Activated CD4-positive, alpha-beta T cell treated with anti-CD3 and anti-CD28 coated beads for 36 hours (primary cell): Measurements from ENCODE around the gene TNNC1. TPM values are rescaled to one million over a fixed set of nuclear protein-coding genes. Genes with fewer than 3 reads are reported as not detected.

Experiments
- ATAC-seq: fragments of 200-7000 bp; cut with Tn5 transposase; one replicate; pipeline ENCODE4 v1.10.0; 2021; ENCODE audit warnings: mild to moderate bottlenecking, moderate library complexity
- CTCF ChIA-PET: fragments of 350-600 bp; sonication (Branson Sonifier 250); formaldehyde crosslinking; loops from one replicate; lab custom pipeline; 2021; ENCODE audit warnings: antibody characterized with exemption; lab: Charles Lee
- POLR2A ChIA-PET: fragments of 350-600 bp; sonication (Branson Sonifier 250); formaldehyde crosslinking; loops from one replicate; lab custom pipeline; 2021; ENCODE audit warnings: antibody characterized with exemption, inconsistent platforms; lab: Charles Lee
- DNase-seq: peaks from one replicate; pipeline ENCODE4 v3.0.0-alpha.2; 2020
- H3K27ac Mint-ChIP-seq: one replicate; pipeline ENCODE4 v1.8.0; 2021; ENCODE audit warnings: mixed read lengths
- H3K27me3 Mint-ChIP-seq: one replicate; pipeline ENCODE4 v1.8.0; 2021; ENCODE audit warnings: mixed read lengths
- H3K36me3 Mint-ChIP-seq: one replicate; pipeline ENCODE4 v1.8.0; 2021; ENCODE audit warnings: low read depth, mixed read lengths
- H3K4me1 Mint-ChIP-seq: one replicate; pipeline ENCODE4 v1.8.0; 2021; ENCODE audit warnings: mixed read lengths
- H3K4me3 Mint-ChIP-seq: one replicate; pipeline ENCODE4 v1.8.0; 2021; ENCODE audit warnings: mild to moderate bottlenecking, moderate library complexity, mixed read lengths
- H3K9me3 Mint-ChIP-seq: one replicate; pipeline ENCODE4 v1.8.0; 2021; ENCODE audit warnings: low read depth, mixed read lengths
- intact Hi-C, 2 experiments: fragments of 100-400 bp; cut with DNase I in 1 of 2; cut with micrococcal nuclease in 1 of 2; formaldehyde crosslinking; loops; one replicate each; pipeline versions ENCODE4 v1.14.2 to v1.15.1; 2022 to 2024; cut with DNase I, micrococcal nuclease
- total RNA-seq, 2 experiments: library from RNA; stranded (reverse); gene quantifications; one replicate each; pipeline ENCODE4 v1.2.3, GENCODE V29; 2021

Gene TNNC1
- total RNA-seq, 2 experiments from 2014 or later: 2.7 to 4.2 TPM

- ATAC-seq (no peak), DNase-seq (no peak)
- no peaks in the 10 kb centered on the region for H3K36me3 Mint-ChIP-seq
- ChIA-PET CTCF (interaction anchor here (0.6 to 1.4 kb wide), 6 partner anchors 13 to 152 kb away, joined by 3 to 4 read pairs (median 3); partner anchors contain the start of genes NISCH and TNNC1), POLR2A (no interaction called here)
- H3K27me3 Mint-ChIP-seq: no peaks in the 10 kb centered on the region
- H3K9me3 Mint-ChIP-seq: no peaks in the 10 kb centered on the region
- no peak overlapping the region for H3K4me3 Mint-ChIP-seq
- no peaks in the 10 kb centered on the region for H3K4me1 Mint-ChIP-seq
- H3K27ac Mint-ChIP-seq: no peak overlapping the region
- intact Hi-C loops: loop anchor here in 1 of 2 experiments (10.0 kb wide), 1 partner anchor 216 kb away; the partner anchor contains the start of gene TLR9
Measured at GRCh38 chr3:52440671-52441070, 13.2 kb downstream of the TNNC1 start.

- CTCF ChIA-PET: interaction anchor here (0.6 to 2.6 kb wide), 3 partner anchors 8 to 54 kb away, joined by 3 to 11 read pairs (median 3); partner anchors contain the start of gene NISCH
- no peak for ATAC-seq
- intact Hi-C loops: loop anchor here in 1 of 2 experiments (10.0 kb wide), 1 partner anchor 215 kb away; the partner anchor contains the start of gene TLR9
- Mint-ChIP-seq H3K4me3 (no peak overlapping the region), H3K36me3 (no peaks in the 10 kb centered on the region), H3K27me3 (no peaks in the 10 kb centered on the region), H3K4me1 (no peaks in the 10 kb centered on the region), H3K27ac (no peak overlapping the region), H3K9me3 (no peaks in the 10 kb centered on the region)
- no peak for DNase-seq
- POLR2A ChIA-PET: no interaction called here
Measured at GRCh38 chr3:52440249-52440551, 13.6 kb downstream of the TNNC1 start.

- no peak for ATAC-seq
- H3K9me3 Mint-ChIP-seq: no peaks in the 10 kb centered on the region
- no peaks in the 10 kb centered on the region for H3K36me3 Mint-ChIP-seq
- no peaks in the 10 kb centered on the region for H3K4me1 Mint-ChIP-seq
- no peak overlapping the region for H3K27ac Mint-ChIP-seq
- ChIA-PET POLR2A (no interaction called here), CTCF (interaction anchor here (0.7 to 2.6 kb wide), 3 partner anchors 8 to 44 kb away, joined by 3 to 11 read pairs (median 3); no protein-coding TSS in a partner anchor)
- no peaks in the 10 kb centered on the region for H3K27me3 Mint-ChIP-seq
- intact Hi-C loops: loop anchor here in 1 of 2 experiments (10.0 kb wide), 1 partner anchor 215 kb away; the partner anchor contains the start of gene TLR9
- H3K4me3 Mint-ChIP-seq: no peak overlapping the region
- no peak for DNase-seq
Measured at GRCh38 chr3:52439426-52440248, 14.2 kb downstream of the TNNC1 start.

GRCh38 chr3:52438579-52439425 lies 15.0 kb downstream of the TNNC1 start:
- H3K27me3 Mint-ChIP-seq: no peaks in the 10 kb centered on the region
- CTCF ChIA-PET: interaction anchor here (0.7 to 2.6 kb wide), 4 partner anchors 8 to 43 kb away, joined by 3 to 11 read pairs (median 3); no protein-coding TSS in a partner anchor
- intact Hi-C loops: no loop called here
- H3K36me3 Mint-ChIP-seq: no peaks in the 10 kb centered on the region
- ATAC-seq (no peak), DNase-seq (no peak)
- H3K4me3 Mint-ChIP-seq: no peak overlapping the region
- POLR2A ChIA-PET: no interaction called here
- H3K4me1 Mint-ChIP-seq: no peaks in the 10 kb centered on the region
- no peak overlapping the region for H3K27ac Mint-ChIP-seq
- H3K9me3 Mint-ChIP-seq: no peaks in the 10 kb centered on the region

GRCh38 chr3:52438104-52438376 lies 15.8 kb downstream of the TNNC1 start:
- POLR2A ChIA-PET: no interaction called here
- ATAC-seq (no peak), DNase-seq (no peak)
- no peaks in the 10 kb centered on the region for H3K36me3 Mint-ChIP-seq
- H3K4me1 Mint-ChIP-seq: no peaks in the 10 kb centered on the region
- no peak overlapping the region for H3K27ac Mint-ChIP-seq
- intact Hi-C loops: no loop called here
- CTCF ChIA-PET: interaction anchor here (2.6 kb wide), 1 partner anchor 10 kb away, joined by 11 read pairs; no protein-coding TSS in a partner anchor
- no peak overlapping the region for H3K4me3 Mint-ChIP-seq
- no peaks in the 10 kb centered on the region for H3K27me3 Mint-ChIP-seq
- no peaks in the 10 kb centered on the region for H3K9me3 Mint-ChIP-seq

DNA sequence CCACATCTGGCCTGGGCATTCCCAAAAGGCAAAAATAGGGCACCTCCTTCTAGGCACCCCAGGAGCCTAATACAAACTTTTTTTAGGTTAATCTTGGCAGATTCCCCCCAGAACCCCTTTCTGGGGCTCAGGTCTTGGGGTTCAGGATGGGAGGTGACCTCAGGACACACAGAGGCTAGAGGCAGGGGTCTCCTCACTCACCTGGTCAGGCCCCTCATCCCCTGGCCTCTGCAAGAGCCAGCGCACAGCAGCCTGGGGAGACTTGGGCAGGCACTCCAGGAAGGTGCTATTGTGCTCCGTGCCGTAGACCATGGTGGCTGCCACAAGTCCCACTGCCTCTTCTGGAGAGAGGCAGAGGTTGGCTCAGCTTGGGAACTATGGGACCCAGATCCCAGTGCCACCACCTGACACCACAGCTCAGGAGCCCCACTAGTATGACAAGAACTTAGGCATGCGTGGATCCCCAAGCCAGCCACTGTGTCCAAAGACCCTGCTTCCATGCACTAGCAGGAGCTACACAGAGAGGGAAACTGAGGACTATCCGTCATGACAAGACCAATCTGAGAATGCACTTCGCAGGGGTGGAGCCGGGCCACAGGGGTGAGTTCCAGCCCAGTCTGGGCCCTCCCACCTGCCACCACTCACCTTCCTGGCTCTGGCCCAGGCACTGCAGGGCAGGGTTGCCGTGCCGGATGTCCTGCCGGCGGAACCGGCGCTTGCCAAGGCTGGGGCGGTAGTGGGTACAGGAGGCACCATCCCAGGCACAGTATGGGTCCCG lies 16.3 kb downstream of the TNNC1 start:
- no peak for ATAC-seq
- no peaks in the 10 kb centered on the region for H3K9me3 Mint-ChIP-seq
- no peak for DNase-seq
- ChIA-PET POLR2A (no interaction called here), CTCF (interaction anchor here (2.6 kb wide), 1 partner anchor 11 kb away, joined by 11 read pairs; no protein-coding TSS in a partner anchor)
- no peaks in the 10 kb centered on the region for H3K36me3 Mint-ChIP-seq
- no peak overlapping the region for H3K27ac Mint-ChIP-seq
- intact Hi-C loops: no loop called here
- H3K27me3 Mint-ChIP-seq: no peaks in the 10 kb centered on the region
- no peaks in the 10 kb centered on the region for H3K4me1 Mint-ChIP-seq
- H3K4me3 Mint-ChIP-seq: no peak overlapping the region

DNA sequence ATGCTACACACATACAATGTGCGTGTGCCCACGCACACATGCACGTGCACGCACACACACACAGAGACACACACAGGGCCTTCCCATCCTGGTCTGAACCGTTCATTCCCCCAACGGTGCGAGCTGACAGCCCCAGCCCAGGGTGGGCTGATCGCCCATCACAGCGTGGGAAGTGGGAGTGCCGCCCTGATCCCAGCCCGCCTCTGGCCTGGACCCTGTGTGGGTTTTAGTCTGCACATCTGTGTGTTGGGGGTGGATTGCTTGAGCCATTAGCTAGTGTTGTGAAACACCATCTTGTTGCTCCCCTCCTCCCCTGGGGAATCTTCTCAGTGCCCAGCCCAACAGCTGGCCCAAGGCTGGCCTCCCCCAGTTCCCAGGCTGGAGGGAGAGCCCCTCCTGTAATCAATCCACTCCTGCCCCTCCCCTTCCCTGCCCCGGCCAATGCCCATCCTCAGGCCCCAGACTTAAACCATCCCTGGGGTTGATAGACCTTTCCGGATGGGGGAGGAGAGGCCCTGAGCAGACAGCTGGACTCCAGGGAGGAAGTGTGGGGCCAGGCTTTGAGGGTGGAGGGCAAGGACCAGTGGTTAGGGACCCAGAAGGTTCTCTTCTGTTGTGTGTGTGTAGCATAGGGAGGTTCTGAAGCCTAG lies 17.2 kb downstream of the TNNC1 start:
- DNase-seq: no peak
- ChIA-PET CTCF (interaction anchor here (1.4 kb wide), 1 partner anchor 10 kb away, joined by 5 read pairs; no protein-coding TSS in a partner anchor), POLR2A (no interaction called here)
- no peak for ATAC-seq
- intact Hi-C loops: no loop called here
- no peaks in the 10 kb centered on the region for H3K9me3 Mint-ChIP-seq
- H3K36me3 Mint-ChIP-seq: no peaks in the 10 kb centered on the region
- H3K4me1 Mint-ChIP-seq: no peaks in the 10 kb centered on the region
- H3K27me3 Mint-ChIP-seq: no peaks in the 10 kb centered on the region
- H3K4me3 Mint-ChIP-seq: no peak overlapping the region
- no peak overlapping the region for H3K27ac Mint-ChIP-seq

DNA sequence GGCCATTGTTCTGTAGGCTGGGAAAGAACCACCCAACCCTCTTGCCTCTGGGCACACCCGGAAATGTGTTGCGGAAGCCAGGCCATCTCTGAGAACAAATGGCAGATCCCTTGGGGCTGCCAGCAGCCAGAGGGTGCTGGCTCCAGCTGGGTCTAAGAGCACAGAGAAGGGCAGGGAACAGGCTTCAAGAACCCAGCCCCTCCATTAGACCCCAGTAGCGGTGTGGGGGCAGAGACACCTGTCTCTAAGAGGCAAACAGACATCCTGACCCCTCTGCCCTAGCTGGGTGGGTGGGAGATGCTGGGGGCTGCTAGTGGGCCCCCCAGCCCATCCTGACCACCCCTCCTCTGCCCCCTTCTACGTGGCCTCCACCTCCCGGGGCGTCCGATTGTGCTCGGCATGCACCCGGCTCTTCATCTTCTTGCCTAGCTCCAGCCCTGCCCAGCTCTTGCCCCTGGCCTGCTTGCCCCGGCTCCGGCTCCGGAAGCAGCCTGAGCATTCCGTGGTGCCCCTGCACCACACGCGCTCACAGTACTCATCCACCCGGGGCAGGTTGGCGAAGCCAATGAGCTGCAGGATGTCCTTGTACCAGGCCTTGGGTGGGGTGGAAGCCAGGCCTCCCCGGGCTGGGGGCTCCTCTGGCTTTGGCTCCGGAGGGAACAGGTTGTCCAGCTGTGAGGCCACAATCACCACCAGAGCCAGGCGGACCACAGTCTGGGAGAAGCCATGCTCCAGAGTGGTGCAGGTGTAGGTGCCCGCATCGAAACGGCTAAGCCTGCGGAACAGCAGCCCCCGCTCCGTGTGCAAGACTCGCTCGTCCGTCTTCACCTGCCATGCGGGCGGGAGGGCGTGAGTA lies 18.4 kb downstream of the TNNC1 start:
- CTCF ChIA-PET: interaction anchor here (0.9 to 1.4 kb wide), 2 partner anchors 12 to 96 kb away, joined by 4 to 5 read pairs; no protein-coding TSS in a partner anchor
- H3K9me3 Mint-ChIP-seq: no peaks in the 10 kb centered on the region
- no peaks in the 10 kb centered on the region for H3K4me1 Mint-ChIP-seq
- intact Hi-C loops: no loop called here
- H3K36me3 Mint-ChIP-seq: no peaks in the 10 kb centered on the region
- H3K4me3 Mint-ChIP-seq: no peak overlapping the region
- POLR2A ChIA-PET: interaction anchor here (0.6 kb wide), 1 partner anchor 20 kb away, joined by 8 read pairs; no protein-coding TSS in a partner anchor
- no peak for DNase-seq
- ATAC-seq: no peak
- no peaks in the 10 kb centered on the region for H3K27me3 Mint-ChIP-seq
- H3K27ac Mint-ChIP-seq: no peak overlapping the region

GRCh38 chr3:52434491-52435115 lies 19.2 kb downstream of the TNNC1 start:
- ChIA-PET POLR2A (no interaction called here), CTCF (interaction anchor here (0.9 to 8.8 kb wide), 2 partner anchors 11 to 95 kb away, joined by 4 to 97 read pairs; partner anchors contain the start of gene SEMA3G)
- no peaks in the 10 kb centered on the region for H3K4me1 Mint-ChIP-seq

More at GRCh38 chr3:52434491-52435115, 19.2 kb downstream of the TNNC1 start:
- Mint-ChIP-seq H3K27me3 (no peaks in the 10 kb centered on the region), H3K27ac (no peak overlapping the region), H3K9me3 (no peaks in the 10 kb centered on the region), H3K36me3 (no peaks in the 10 kb centered on the region), H3K4me3 (no peak overlapping the region)
- no peak for DNase-seq
- intact Hi-C loops: no loop called here
- no peak for ATAC-seq
